MM.1S (cell line): ENCODE measurements around the gene ELAVL3.

ENCODE experiments used
- CTCF ChIP-seq: fragments of 300-600 bp; sonication (generic); IDR thresholded peaks from 2 replicates; pipeline ENCODE4 v1.5.1; 2016; ENCODE audit warnings: antibody characterized with exemption, low read length, mixed read lengths
- EZH2phosphoT487 ChIP-seq: fragments of 300-600 bp; sonication (generic); IDR thresholded peaks from 2 replicates; pipeline ENCODE4 v1.6.1; 2018; ENCODE audit warnings: antibody characterized with exemption, low read length

GRCh38 chr19:11505032-11505503 lies 24.2 kb upstream of the ELAVL3 start:
- TF ChIP-seq CTCF (no peak), EZH2phosphoT487 (no peak)
